NB4 (cell line): ENCODE measurements around the gene TNKS1BP1.

Source experiments
- POLR2A ChIP-seq: IDR thresholded peaks from 2 replicates; pipeline ENCODE4 v1.6.1; 2011; ENCODE audit warnings: mild to moderate bottlenecking; ENCODE audit not compliant: insufficient read length; ENCODE audit errors: extremely low read depth
- TF ChIP-seq, protein P1 (sequence below): IDR thresholded peaks from one replicate; pipeline ENCODE4 v1.5.1; 2012; ENCODE audit warnings: low read depth, low read length

DNA sequence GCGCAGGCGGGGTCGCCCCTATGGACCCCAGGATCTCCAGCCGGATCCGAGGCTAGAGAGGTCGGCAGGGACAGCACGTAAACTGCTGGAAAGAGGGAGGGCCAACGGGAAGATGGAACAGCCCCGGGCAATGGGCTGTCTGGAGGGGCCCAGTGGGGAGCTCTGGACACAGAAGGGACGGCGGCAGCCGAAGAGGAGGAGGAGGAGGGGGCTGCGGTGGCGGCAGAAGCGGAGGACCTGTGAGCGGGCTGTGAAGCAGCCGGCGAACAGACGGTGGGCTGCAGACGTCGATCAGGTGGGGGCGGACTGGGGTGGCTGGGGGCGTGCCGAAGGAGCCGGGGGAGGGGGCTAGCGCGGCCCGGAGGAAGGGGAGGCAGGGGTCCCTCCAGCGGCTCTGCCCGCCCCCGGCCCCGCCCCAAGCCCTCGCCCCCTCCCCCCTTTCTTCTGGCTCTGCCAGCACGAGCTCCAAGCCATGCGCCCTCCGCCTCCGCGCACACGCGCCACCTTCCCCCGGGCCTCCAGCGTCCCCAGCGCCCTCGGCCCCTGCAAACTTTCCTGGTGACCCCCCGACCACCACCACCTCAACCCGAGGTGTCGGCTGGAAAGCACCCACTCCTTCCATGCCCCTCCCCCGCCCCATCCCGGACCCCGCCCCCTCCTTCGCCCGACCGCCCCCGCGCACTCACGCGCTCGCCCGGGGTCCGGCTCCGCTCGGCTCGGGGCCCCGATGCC lies 432 bp downstream of the TNKS1BP1 start:
- TF ChIP-seq, protein P1, sequence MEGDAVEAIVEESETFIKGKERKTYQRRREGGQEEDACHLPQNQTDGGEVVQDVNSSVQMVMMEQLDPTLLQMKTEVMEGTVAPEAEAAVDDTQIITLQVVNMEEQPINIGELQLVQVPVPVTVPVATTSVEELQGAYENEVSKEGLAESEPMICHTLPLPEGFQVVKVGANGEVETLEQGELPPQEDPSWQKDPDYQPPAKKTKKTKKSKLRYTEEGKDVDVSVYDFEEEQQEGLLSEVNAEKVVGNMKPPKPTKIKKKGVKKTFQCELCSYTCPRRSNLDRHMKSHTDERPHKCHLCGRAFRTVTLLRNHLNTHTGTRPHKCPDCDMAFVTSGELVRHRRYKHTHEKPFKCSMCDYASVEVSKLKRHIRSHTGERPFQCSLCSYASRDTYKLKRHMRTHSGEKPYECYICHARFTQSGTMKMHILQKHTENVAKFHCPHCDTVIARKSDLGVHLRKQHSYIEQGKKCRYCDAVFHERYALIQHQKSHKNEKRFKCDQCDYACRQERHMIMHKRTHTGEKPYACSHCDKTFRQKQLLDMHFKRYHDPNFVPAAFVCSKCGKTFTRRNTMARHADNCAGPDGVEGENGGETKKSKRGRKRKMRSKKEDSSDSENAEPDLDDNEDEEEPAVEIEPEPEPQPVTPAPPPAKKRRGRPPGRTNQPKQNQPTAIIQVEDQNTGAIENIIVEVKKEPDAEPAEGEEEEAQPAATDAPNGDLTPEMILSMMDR: no peak
- TF ChIP-seq POLR2A: no peak
